WTC11 (cell line): ENCODE data around the gene INHA.

Experiments used
- TF ChIP-seq, protein P1 (sequence below): fragments of 200-600 bp; IDR thresholded peaks from 2 replicates; pipeline ENCODE4 v1.8.0; 2022; ENCODE audit warnings: antibody characterized with exemption
- TF ChIP-seq, protein P2 (sequence below): sonication (generic); formaldehyde crosslinking; IDR thresholded peaks from 2 replicates; pipeline ENCODE4 v1.8.1; 2022; ENCODE audit warnings: low read depth, missing genetic modification reagents, borderline replicate concordance

- TF ChIP-seq, protein P1, sequence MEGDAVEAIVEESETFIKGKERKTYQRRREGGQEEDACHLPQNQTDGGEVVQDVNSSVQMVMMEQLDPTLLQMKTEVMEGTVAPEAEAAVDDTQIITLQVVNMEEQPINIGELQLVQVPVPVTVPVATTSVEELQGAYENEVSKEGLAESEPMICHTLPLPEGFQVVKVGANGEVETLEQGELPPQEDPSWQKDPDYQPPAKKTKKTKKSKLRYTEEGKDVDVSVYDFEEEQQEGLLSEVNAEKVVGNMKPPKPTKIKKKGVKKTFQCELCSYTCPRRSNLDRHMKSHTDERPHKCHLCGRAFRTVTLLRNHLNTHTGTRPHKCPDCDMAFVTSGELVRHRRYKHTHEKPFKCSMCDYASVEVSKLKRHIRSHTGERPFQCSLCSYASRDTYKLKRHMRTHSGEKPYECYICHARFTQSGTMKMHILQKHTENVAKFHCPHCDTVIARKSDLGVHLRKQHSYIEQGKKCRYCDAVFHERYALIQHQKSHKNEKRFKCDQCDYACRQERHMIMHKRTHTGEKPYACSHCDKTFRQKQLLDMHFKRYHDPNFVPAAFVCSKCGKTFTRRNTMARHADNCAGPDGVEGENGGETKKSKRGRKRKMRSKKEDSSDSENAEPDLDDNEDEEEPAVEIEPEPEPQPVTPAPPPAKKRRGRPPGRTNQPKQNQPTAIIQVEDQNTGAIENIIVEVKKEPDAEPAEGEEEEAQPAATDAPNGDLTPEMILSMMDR = no peak
- TF ChIP-seq, protein P2, sequence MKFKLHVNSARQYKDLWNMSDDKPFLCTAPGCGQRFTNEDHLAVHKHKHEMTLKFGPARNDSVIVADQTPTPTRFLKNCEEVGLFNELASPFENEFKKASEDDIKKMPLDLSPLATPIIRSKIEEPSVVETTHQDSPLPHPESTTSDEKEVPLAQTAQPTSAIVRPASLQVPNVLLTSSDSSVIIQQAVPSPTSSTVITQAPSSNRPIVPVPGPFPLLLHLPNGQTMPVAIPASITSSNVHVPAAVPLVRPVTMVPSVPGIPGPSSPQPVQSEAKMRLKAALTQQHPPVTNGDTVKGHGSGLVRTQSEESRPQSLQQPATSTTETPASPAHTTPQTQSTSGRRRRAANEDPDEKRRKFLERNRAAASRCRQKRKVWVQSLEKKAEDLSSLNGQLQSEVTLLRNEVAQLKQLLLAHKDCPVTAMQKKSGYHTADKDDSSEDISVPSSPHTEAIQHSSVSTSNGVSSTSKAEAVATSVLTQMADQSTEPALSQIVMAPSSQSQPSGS (CRISPR knock-in tag) = no peak
These were observed 29.0 kb upstream of the INHA start for GRCh38 chr2:219542931-219543595.
